ENCODE measurements around the gene C2orf42. TPM values are rescaled to one million over a fixed set of nuclear protein-coding genes. Genes with fewer than 3 reads are reported as not detected.
"Not testable (repeated sequence)": the region's sequence is repeated elsewhere in the genome, so short reads cannot be mapped to it uniquely, and the experiment has no call there.

C2orf42 gene
- total RNA-seq, 1 donor from 2014 or later: 25.4 TPM

DNA sequence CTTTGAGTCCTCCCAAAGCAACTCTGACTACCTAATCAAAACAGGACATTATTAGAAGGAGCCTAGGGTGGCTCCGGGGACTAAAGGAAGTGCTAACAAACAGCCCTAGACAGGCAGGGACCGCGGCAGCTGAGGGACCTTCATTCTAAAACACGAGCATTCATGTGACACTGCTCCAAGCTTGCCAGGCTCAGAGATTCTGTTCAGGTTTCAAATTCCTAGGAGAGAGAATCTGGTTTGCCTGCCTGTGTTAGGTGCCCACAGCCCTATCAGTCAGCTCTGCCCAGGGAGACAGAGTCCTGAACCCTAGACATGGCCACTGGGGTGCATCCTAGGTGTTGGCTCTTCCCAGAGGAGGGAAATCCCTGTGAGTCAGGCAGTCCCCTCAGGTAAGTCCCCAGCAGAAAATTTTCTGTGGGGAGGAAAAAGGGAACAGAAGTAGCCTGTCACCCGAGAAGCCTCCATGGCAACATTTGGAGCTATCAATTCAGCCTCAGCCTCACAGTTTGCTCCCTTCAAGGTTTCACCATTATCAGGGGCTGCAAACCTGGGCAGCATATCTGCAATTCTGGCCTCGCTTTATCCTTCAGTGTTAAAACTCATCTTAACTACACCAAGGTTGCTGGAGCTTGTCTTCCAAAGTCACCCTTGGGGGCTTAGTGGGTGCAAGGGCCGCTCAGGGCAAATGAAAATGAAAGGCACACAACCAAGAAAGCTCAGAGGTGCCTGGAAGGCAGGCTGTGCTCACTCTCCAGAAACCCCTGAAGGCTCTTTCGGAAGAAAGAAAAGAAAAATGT lies 75.0 kb downstream of the C2orf42 start:
- no peak for TF ChIP-seq CTCF (IDR thresholded peaks at IDR 0.05)
- Histone ChIP-seq H3K4me1 (peaks cover 47% of the 10 kb centered on the region), H3K79me2 (ENCODE audit: low read depth) (no peaks in the 10 kb centered on the region), H3K9ac (no peak overlapping the region), H3K9me3 (ENCODE audit: low read depth) (no peaks in the 10 kb centered on the region), H3K4me3 (no peak overlapping the region), H3K27me3 (no peaks in the 10 kb centered on the region), H3K27ac (peak overlapping the region; percentile 60), H3K36me3 (no peaks in the 10 kb centered on the region), H2AFZ (replicated peaks) (peak overlapping the region; percentile 27), H3K4me2 (peak overlapping the region; percentile 32), H3F3A (ENCODE audit: low read depth) (peaks cover 25% of the 10 kb centered on the region), H4K20me1 (ENCODE audit: low read depth) (no peaks in the 10 kb centered on the region)
- H3K9me3 Mint-ChIP-seq: no peaks in the 10 kb centered on the region
- no peak overlapping the region for H3K27ac Mint-ChIP-seq
- H3K36me3 Mint-ChIP-seq: no peaks in the 10 kb centered on the region
- H3K4me3 Mint-ChIP-seq: no peak overlapping the region
- DNase-seq (ENCODE audit: low spot score): no peak
- H3K27me3 Mint-ChIP-seq (ENCODE audit: insufficient read depth, low read depth): peaks cover 8% of the 10 kb centered on the region
- peaks cover 58% of the 10 kb centered on the region for H3K4me1 Mint-ChIP-seq

GRCh38 chr2:70113359-70114070 lies 77.3 kb downstream of the C2orf42 start:
- no peak overlapping the region for H3K4me2 ChIP-seq
- no peaks in the 10 kb centered on the region for H3K79me2 ChIP-seq (ENCODE audit: low read depth)
- H3K9me3 ChIP-seq (ENCODE audit: low read depth): no peaks in the 10 kb centered on the region
- peaks cover 2% of the 10 kb centered on the region for H3K27me3 Mint-ChIP-seq (ENCODE audit: insufficient read depth, low read depth)
- peaks cover 40% of the 10 kb centered on the region for H3F3A ChIP-seq (ENCODE audit: low read depth)
- H2AFZ ChIP-seq (replicated peaks): no peak overlapping the region
- no peak overlapping the region for H3K27ac ChIP-seq
- H3K4me1 Mint-ChIP-seq: peaks cover 58% of the 10 kb centered on the region
- H4K20me1 ChIP-seq (ENCODE audit: low read depth): no peaks in the 10 kb centered on the region
- TF ChIP-seq EZH2phosphoT487 (IDR thresholded peaks at IDR 0.05): no peak
- no peak for TF ChIP-seq CTCF (IDR thresholded peaks at IDR 0.05)
- no peak for TF ChIP-seq EZH2 (IDR thresholded peaks at IDR 0.05)
- no peaks in the 10 kb centered on the region for H3K36me3 Mint-ChIP-seq
- no peak overlapping the region for H3K4me3 ChIP-seq
- H3K27me3 ChIP-seq: no peaks in the 10 kb centered on the region
- H3K27ac Mint-ChIP-seq: peak overlapping the region; percentile 80
- H3K9ac ChIP-seq: no peak overlapping the region
- peaks cover 46% of the 10 kb centered on the region for H3K4me1 ChIP-seq
- H3K9me3 Mint-ChIP-seq: no peaks in the 10 kb centered on the region
- no peak for DNase-seq (ENCODE audit: low spot score)
- H3K36me3 ChIP-seq: no peaks in the 10 kb centered on the region
- no peak overlapping the region for H3K4me3 Mint-ChIP-seq

DNA sequence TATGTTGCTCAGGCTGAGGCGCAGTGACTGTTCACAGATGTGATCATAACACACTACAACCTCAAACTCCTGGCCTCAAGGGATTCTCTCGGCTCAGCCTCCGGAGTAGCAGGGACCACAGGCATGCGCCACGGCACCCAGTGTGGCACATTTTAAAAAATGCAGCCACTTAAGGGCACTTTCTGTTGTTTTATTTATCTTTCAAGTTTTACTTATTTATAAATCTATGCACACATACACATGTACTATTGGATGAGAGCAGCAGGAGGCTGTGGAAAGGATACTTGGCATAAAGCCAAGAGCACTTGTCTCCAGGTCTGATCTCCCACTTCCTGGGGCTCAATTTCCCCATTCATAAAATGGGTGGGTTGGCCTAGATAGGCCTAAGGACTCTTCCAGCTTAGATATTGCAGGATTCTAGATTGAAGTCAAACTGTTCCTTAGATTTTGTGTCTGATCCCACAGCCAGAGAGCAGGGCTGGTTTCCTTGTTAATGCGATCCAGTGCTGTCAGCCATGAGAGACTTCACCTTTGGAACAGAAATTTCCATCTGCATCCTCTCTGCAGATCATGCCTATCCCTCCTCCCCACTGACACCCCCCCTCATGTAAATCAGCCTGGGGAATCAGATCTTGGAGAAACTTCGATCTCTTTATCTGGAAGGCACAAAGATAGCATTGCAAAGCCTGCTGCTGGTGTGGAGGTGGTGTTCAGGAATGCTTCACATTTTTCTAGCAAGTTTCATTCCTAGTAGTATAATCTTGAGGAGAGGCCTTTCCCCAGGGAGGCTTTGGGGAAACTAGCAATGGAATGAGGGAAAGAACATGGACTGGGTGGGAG lies 78.8 kb downstream of the C2orf42 start:
- peak overlapping the region; percentile 8 for H3K4me3 Mint-ChIP-seq

GRCh38 chr2:70110397-70110796 lies 80.4 kb downstream of the C2orf42 start:
- not testable (repeated sequence) for DNase-seq (ENCODE audit: low spot score); H3K36me3 ChIP-seq; H3K4me3 ChIP-seq; H3K9ac ChIP-seq; H2AFZ ChIP-seq (replicated peaks); H3K4me2 ChIP-seq; H3K4me3 Mint-ChIP-seq; H3K36me3 Mint-ChIP-seq; H3K27me3 Mint-ChIP-seq (ENCODE audit: insufficient read depth, low read depth); H3K9me3 Mint-ChIP-seq; H3K9me3 ChIP-seq (ENCODE audit: low read depth); H3K27ac ChIP-seq; H4K20me1 ChIP-seq (ENCODE audit: low read depth); H3K27ac Mint-ChIP-seq; H3K79me2 ChIP-seq (ENCODE audit: low read depth); H3K27me3 ChIP-seq
- Histone ChIP-seq H3K4me1 (peaks cover 25% of the 10 kb centered on the region), H3F3A (ENCODE audit: low read depth) (peaks cover 22% of the 10 kb centered on the region)
- peaks cover 46% of the 10 kb centered on the region for H3K4me1 Mint-ChIP-seq

More for the DNA sequence above, 78.8 kb downstream of the C2orf42 start:
- no peak overlapping the region for H3K27ac ChIP-seq
- H3K36me3 ChIP-seq: no peaks in the 10 kb centered on the region
- no peaks in the 10 kb centered on the region for H3K27me3 ChIP-seq
- no peak overlapping the region for H3K4me2 ChIP-seq
- H3K9ac ChIP-seq: no peak overlapping the region
- TF ChIP-seq CTCF (IDR thresholded peaks at IDR 0.05) (no peak), EZH2phosphoT487 (IDR thresholded peaks at IDR 0.05) (no peak), EZH2 (IDR thresholded peaks at IDR 0.05) (no peak)
- H3K27ac Mint-ChIP-seq: peak overlapping the region; percentile 90
- no peaks in the 10 kb centered on the region for H4K20me1 ChIP-seq (ENCODE audit: low read depth)
- H3K4me1 Mint-ChIP-seq: peaks cover 60% of the 10 kb centered on the region
- H3K27me3 Mint-ChIP-seq (ENCODE audit: insufficient read depth, low read depth): peaks cover 2% of the 10 kb centered on the region
- no peaks in the 10 kb centered on the region for H3K79me2 ChIP-seq (ENCODE audit: low read depth)
- no peaks in the 10 kb centered on the region for H3K9me3 ChIP-seq (ENCODE audit: low read depth)
- no peaks in the 10 kb centered on the region for H3K36me3 Mint-ChIP-seq
- H2AFZ ChIP-seq (replicated peaks): no peak overlapping the region
- H3K4me1 ChIP-seq: peaks cover 40% of the 10 kb centered on the region
- H3F3A ChIP-seq (ENCODE audit: low read depth): peaks cover 38% of the 10 kb centered on the region
- no peaks in the 10 kb centered on the region for H3K9me3 Mint-ChIP-seq
- DNase-seq (ENCODE audit: low spot score): no peak
- H3K4me3 ChIP-seq: no peak overlapping the region

- DNase-seq (ENCODE audit: low spot score); H3K27me3 ChIP-seq; H3K36me3 ChIP-seq; H3K79me2 ChIP-seq (ENCODE audit: low read depth); H3K9me3 Mint-ChIP-seq; H3K36me3 Mint-ChIP-seq; H3K4me2 ChIP-seq; H3K27ac Mint-ChIP-seq; H3K9me3 ChIP-seq (ENCODE audit: low read depth); H3K27me3 Mint-ChIP-seq (ENCODE audit: insufficient read depth, low read depth); H3K4me3 ChIP-seq; H3K27ac ChIP-seq; H3K4me3 Mint-ChIP-seq; H3K9ac ChIP-seq; H2AFZ ChIP-seq (replicated peaks); H4K20me1 ChIP-seq (ENCODE audit: low read depth): not testable (repeated sequence)
- H3K4me1 Mint-ChIP-seq: peaks cover 47% of the 10 kb centered on the region
- peaks cover 31% of the 10 kb centered on the region for H3F3A ChIP-seq (ENCODE audit: low read depth)
- H3K4me1 ChIP-seq: peaks cover 27% of the 10 kb centered on the region
Observed at GRCh38 chr2:70106138-70106537, 84.7 kb downstream of the C2orf42 start.
